ENCODE results near the gene FBXL15.

The FBXL15 gene

GRCh38 chr10:102424916-102425315, 4.3 kb downstream of the FBXL15 start:
- TF ChIP-seq FOXP2 (optimal IDR thresholded peaks at IDR 0.05; ENCODE audit: borderline replicate concordance, extremely low read depth, extremely low read length, insufficient read depth) (no peak), SIN3A (IDR thresholded peaks at IDR 0.05; ENCODE audit: borderline replicate concordance, insufficient read depth, low read length) (no peak), REST (IDR thresholded peaks at IDR 0.05; ENCODE audit: insufficient read depth in 1 of 2, low read depth in 2 of 2, low read length in 2 of 2) (no peak), TAF1 (IDR thresholded peaks at IDR 0.05; ENCODE audit: borderline replicate concordance, insufficient read depth, low read length) (no peak), POLR2AphosphoS5 (IDR thresholded peaks at IDR 0.05; ENCODE audit: low read depth, low read length) (no peak)

- no peak for TF ChIP-seq FOXP2 (optimal IDR thresholded peaks at IDR 0.05; ENCODE audit: borderline replicate concordance, extremely low read depth, extremely low read length, insufficient read depth)
- no peak for TF ChIP-seq SIN3A (IDR thresholded peaks at IDR 0.05; ENCODE audit: borderline replicate concordance, insufficient read depth, low read length)
- TF ChIP-seq POLR2AphosphoS5 (IDR thresholded peaks at IDR 0.05; ENCODE audit: low read depth, low read length): no peak
- TF ChIP-seq TAF1 (IDR thresholded peaks at IDR 0.05; ENCODE audit: borderline replicate concordance, insufficient read depth, low read length): no peak
These were observed 4.8 kb downstream of the FBXL15 start for GRCh38 chr10:102425444-102425843.

DNA sequence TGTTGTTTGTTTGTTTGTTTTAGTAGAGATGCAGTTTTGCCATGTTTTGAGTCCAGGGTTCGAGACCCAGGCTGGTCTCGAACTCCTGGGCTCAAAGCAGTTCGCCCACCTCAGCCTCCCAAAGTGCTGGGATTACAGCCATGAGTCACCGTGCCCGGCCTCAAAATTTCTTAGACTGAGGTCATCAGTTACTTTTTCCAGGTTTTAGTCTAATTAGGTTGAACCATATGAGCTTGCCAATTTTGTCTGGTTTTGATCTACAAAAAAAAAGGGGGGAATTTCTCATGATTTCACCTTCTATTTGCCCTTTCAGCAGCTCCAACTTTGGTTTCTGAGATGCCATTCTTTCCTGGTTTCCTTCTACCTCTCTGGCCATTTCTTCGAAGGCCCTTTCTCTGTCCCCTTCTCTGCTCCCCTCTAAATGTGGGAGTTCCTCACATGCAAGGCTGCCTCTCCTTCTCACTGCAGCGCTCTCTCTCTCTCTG, 6.2 kb downstream of the FBXL15 start:
- no peak for TF ChIP-seq FOXP2 (optimal IDR thresholded peaks at IDR 0.05; ENCODE audit: borderline replicate concordance, extremely low read depth, extremely low read length, insufficient read depth)
- no peak for TF ChIP-seq TAF1 (IDR thresholded peaks at IDR 0.05; ENCODE audit: borderline replicate concordance, insufficient read depth, low read length)
- no peak for TF ChIP-seq SIN3A (IDR thresholded peaks at IDR 0.05; ENCODE audit: borderline replicate concordance, insufficient read depth, low read length)
- no peak for TF ChIP-seq REST (IDR thresholded peaks at IDR 0.05; ENCODE audit: insufficient read depth in 1 of 2, low read depth in 2 of 2, low read length in 2 of 2)
- no peak for TF ChIP-seq POLR2AphosphoS5 (IDR thresholded peaks at IDR 0.05; ENCODE audit: low read depth, low read length)

DNA sequence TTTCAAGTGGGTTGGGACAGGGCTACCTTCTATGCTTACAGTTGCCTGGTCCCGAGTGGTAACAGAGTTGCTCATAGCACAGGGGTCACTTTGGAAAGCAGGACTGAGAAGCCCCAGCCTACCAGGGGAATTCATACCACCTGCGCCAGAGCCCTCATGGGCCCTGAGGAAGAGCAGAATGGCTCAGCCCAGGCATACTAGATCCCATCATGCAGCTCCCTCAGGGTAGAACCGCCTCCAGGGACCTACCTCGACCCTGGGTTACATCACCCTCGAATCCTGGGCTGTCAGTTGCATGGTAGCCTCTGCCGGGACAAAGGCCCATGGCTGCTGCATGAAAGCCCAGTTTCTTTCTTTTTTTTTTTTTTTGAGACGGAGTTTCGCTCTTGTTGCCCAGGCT, 8.8 kb downstream of the FBXL15 start:
- TF ChIP-seq POLR2AphosphoS5 (IDR thresholded peaks at IDR 0.05; ENCODE audit: low read depth, low read length) (no peak), FOXP2 (optimal IDR thresholded peaks at IDR 0.05; ENCODE audit: borderline replicate concordance, extremely low read depth, extremely low read length, insufficient read depth) (no peak), TAF1 (IDR thresholded peaks at IDR 0.05; ENCODE audit: borderline replicate concordance, insufficient read depth, low read length) (no peak), SIN3A (IDR thresholded peaks at IDR 0.05; ENCODE audit: borderline replicate concordance, insufficient read depth, low read length) (no peak), REST (IDR thresholded peaks at IDR 0.05; ENCODE audit: insufficient read depth in 1 of 2, low read depth in 2 of 2, low read length in 2 of 2) (no peak)

DNA sequence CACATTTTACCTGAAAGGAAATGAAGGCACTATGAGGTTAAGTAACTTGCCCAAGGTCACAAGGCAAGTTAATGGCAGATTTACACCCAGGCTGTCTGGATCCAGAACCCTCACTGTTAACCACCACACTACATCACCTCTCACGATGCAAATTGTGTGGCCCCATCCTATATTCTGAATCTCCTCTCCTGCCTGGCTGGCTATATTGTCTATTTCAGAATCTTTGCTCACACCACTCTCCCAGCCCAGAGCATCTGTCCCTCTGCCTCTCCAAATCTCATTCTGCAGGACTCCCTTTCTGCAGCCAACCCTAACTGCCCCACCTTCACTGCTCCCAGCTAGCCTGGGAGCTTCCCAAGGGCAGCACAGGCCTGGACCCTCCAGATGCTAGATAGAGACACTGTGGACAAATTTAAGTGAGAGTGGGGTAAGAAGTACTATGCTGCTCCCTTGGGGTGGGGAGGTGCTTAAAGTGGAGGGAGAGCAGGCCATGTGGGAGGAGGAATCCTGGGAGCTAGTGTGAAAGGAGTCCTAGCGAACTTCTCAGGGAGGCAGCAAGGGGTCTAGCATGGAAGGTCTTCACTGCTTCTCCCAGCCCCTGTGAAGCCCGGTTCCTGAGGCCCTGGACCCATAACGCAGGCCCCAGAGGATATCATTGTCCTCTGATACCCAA, 11.0 kb downstream of the FBXL15 start:
- TF ChIP-seq TAF1 (IDR thresholded peaks at IDR 0.05; ENCODE audit: borderline replicate concordance, insufficient read depth, low read length) (no peak), SIN3A (IDR thresholded peaks at IDR 0.05; ENCODE audit: borderline replicate concordance, insufficient read depth, low read length) (no peak), FOXP2 (optimal IDR thresholded peaks at IDR 0.05; ENCODE audit: borderline replicate concordance, extremely low read depth, extremely low read length, insufficient read depth) (no peak), REST (IDR thresholded peaks at IDR 0.05; ENCODE audit: insufficient read depth in 1 of 2, low read depth in 2 of 2, low read length in 2 of 2) (no peak), POLR2AphosphoS5 (IDR thresholded peaks at IDR 0.05; ENCODE audit: low read depth, low read length) (no peak)

All from PFSK-1 (cell line).